ENCODE results near the gene WSCD1. TPM values are rescaled to one million over a fixed set of nuclear protein-coding genes. Genes with fewer than 3 reads are reported as not detected.

The WSCD1 gene
- total and polyA plus RNA-seq, 2 of the 4 experiments (the other 2 are of a cell fraction) = 0.07 TPM; not detected in 1

- no peaks in the 10 kb centered on the region for H3K4me1 ChIP-seq (ENCODE audit: control insufficient read depth, insufficient read depth, low read length)
- H4K91ac ChIP-seq (ENCODE audit: insufficient read depth, low read depth, low read length) = no peak overlapping the region
- no peak for DNase-seq
- H2AK9ac ChIP-seq (replicated peaks; ENCODE audit: low read depth, low read length, poor library complexity) = no peak overlapping the region
- no peak overlapping the region for H3K14ac ChIP-seq (replicated peaks; ENCODE audit: low read depth, low read length)
- intact Hi-C loops (cut with micrococcal nuclease) = no loop called here
- H2AK5ac ChIP-seq (ENCODE audit: low read depth, low read length) = no peak overlapping the region
- no peak overlapping the region for H2BK15ac ChIP-seq (ENCODE audit: low read depth, low read length)
- H3K4me3 ChIP-seq (ENCODE audit: insufficient read depth, low read depth, low read length) = no peak overlapping the region
- H3K18ac ChIP-seq (ENCODE audit: low read depth, low read length) = no peak overlapping the region
- ATAC-seq (ENCODE audit: low read depth) = no peak
- WGBS, 2 experiments (ENCODE audit: extremely low coverage in 2 of 2, insufficient read length in 1 of 2) = no CpG with 5 or more reads among the region's 4 CpGs
- no peak overlapping the region for H4K5ac ChIP-seq (ENCODE audit: low read depth, low read length)
- no peak overlapping the region for H2BK5ac ChIP-seq (ENCODE audit: low read depth, low read length, poor library complexity, severe bottlenecking)
- no TSS peak for BruUV-seq (replicated peaks)
- no peak overlapping the region for H3K4me2 ChIP-seq (ENCODE audit: low read depth, low read length)
- no peak overlapping the region for H2AFZ ChIP-seq (replicated peaks; ENCODE audit: low read length, poor library complexity)
- TF ChIP-seq RAD21 (IDR thresholded peaks at IDR 0.05; ENCODE audit: low read length) (no peak), USF2 (IDR thresholded peaks at IDR 0.05; ENCODE audit: low read depth, low read length) (no peak), RFX5 (IDR thresholded peaks at IDR 0.05; ENCODE audit: low read depth, low read length) (no peak), FOS (IDR thresholded peaks at IDR 0.05; ENCODE audit: low read depth, low read length) (no peak), CEBPB (IDR thresholded peaks at IDR 0.05; ENCODE audit: low read depth, low read length) (no peak), MXI1 (IDR thresholded peaks at IDR 0.05; ENCODE audit: borderline replicate concordance, low read depth, low read length) (no peak), SMC3 (IDR thresholded peaks at IDR 0.05; ENCODE audit: low read depth, low read length) (no peak), RCOR1 (IDR thresholded peaks at IDR 0.05; ENCODE audit: insufficient replicate concordance, low read length) (no peak), POLR2A (IDR thresholded peaks at IDR 0.05; ENCODE audit: low read depth, low read length) (no peak), BHLHE40 (IDR thresholded peaks at IDR 0.05; ENCODE audit: low read depth, low read length) (no peak), ELK1 (IDR thresholded peaks at IDR 0.05; ENCODE audit: borderline replicate concordance, low read depth, low read length) (no peak), NFE2L2 (IDR thresholded peaks at IDR 0.05; ENCODE audit: low read depth, low read length) (no peak), CTCF (conservative IDR thresholded peaks at IDR 0.05; ENCODE audit: low read depth, low read length) (no peak), MAZ (IDR thresholded peaks at IDR 0.05; ENCODE audit: borderline replicate concordance, low read depth, low read length) (no peak), MAFK (IDR thresholded peaks at IDR 0.05; ENCODE audit: low read depth, low read length) (no peak), CHD1 (IDR thresholded peaks at IDR 0.05; ENCODE audit: low read depth, low read length) (no peak)
- dilution Hi-C loops (cut with HindIII; ENCODE audit: low sequenced_read_pairs, unreplicated experiment) = no loop called here
- H3K27ac ChIP-seq (ENCODE audit: insufficient read depth, low read length) = no peak overlapping the region
- no peaks in the 10 kb centered on the region for H4K20me1 ChIP-seq (ENCODE audit: insufficient read depth, low read length)
- H3K79me1 ChIP-seq (ENCODE audit: low read depth in 1 of 2, low read length in 2 of 2) = no peaks in the 10 kb centered on the region
- no peaks in the 10 kb centered on the region for H3K9me1 ChIP-seq (ENCODE audit: insufficient read depth, low read length)
- H2BK20ac ChIP-seq (ENCODE audit: low read depth, low read length) = no peak overlapping the region
- H3K9me3 ChIP-seq (ENCODE audit: control insufficient read depth, insufficient read depth, low read length) = peaks cover 31% of the 10 kb centered on the region
- no peak overlapping the region for H3K4ac ChIP-seq (ENCODE audit: low read depth, low read length)
- no peaks in the 10 kb centered on the region for H3K27me3 ChIP-seq (ENCODE audit: control insufficient read depth, insufficient read depth, low read length)
- CTCF ChIA-PET = no interaction called here
- no peak overlapping the region for H2BK120ac ChIP-seq (ENCODE audit: low read depth, low read length)
- no peaks in the 10 kb centered on the region for H3K36me3 ChIP-seq (ENCODE audit: control insufficient read depth, insufficient read depth, low read length)
- in situ Hi-C loops (cut with MboI; ENCODE audit: low sequenced_read_pairs) = no loop called here
- POLR2A ChIA-PET (ENCODE audit: unreplicated experiment) = no interaction called here
- no peak overlapping the region for H3K56ac ChIP-seq (ENCODE audit: extremely low read depth, insufficient read depth, low read length)
- no peak overlapping the region for H3K23ac ChIP-seq (ENCODE audit: low read depth, low read length)
- H4K8ac ChIP-seq (ENCODE audit: low read depth in 2 of 2, low read length in 2 of 2) = no peak overlapping the region
- no peak overlapping the region for H3K9ac ChIP-seq (ENCODE audit: low read depth, low read length)
Observed at GRCh38 chr17:6109536-6109935, 39.4 kb downstream of the WSCD1 start.

Measured in IMR-90 (cell line).